GM20431 (cell line): ENCODE results near the gene PNPLA4.

Experiments used
- in situ Hi-C: fragments of 300-500 bp; cut with MseI, MboI; formaldehyde crosslinking; loops from one replicate; pipeline ENCODE4 v1.15.0; 2020; ENCODE audit warnings: low sequenced_read_pairs; ENCODE audit not compliant: unreplicated experiment

PNPLA4 gene

GRCh38 chrX:7927259-7928167, at the start of gene PNPLA4:
TSS of gene PNPLA4 (minus strand) at chrX:7927413. CDS start at chrX:7926119, 1,294 bp downstream.
- in situ Hi-C loops = no loop called here

GRCh38 chrX:7972586-7972985, 45.4 kb upstream of the PNPLA4 start:
- in situ Hi-C loops = no loop called here

- in situ Hi-C loops = no loop called here
Measured at GRCh38 chrX:7970428-7970827, 43.2 kb upstream of the PNPLA4 start.

GRCh38 chrX:7965436-7965835, 38.2 kb upstream of the PNPLA4 start:
- in situ Hi-C loops = no loop called here

GRCh38 chrX:7960246-7960645, 33.0 kb upstream of the PNPLA4 start:
- in situ Hi-C loops = no loop called here

- in situ Hi-C loops = no loop called here
Measured at GRCh38 chrX:7953446-7953845, 26.2 kb upstream of the PNPLA4 start.

GRCh38 chrX:7950865-7951264, 23.7 kb upstream of the PNPLA4 start:
- in situ Hi-C loops = no loop called here

GRCh38 chrX:7948483-7948882, 21.3 kb upstream of the PNPLA4 start:
- in situ Hi-C loops = no loop called here

- in situ Hi-C loops = no loop called here
Measured at GRCh38 chrX:7946960-7947359, 19.7 kb upstream of the PNPLA4 start.

GRCh38 chrX:7943600-7944245, 16.5 kb upstream of the PNPLA4 start:
- in situ Hi-C loops = no loop called here

GRCh38 chrX:7941390-7942042, 14.3 kb upstream of the PNPLA4 start:
- in situ Hi-C loops = no loop called here

- in situ Hi-C loops = no loop called here
Measured at GRCh38 chrX:7934026-7934425, 6.8 kb upstream of the PNPLA4 start.

- in situ Hi-C loops = no loop called here
Measured at GRCh38 chrX:7926914-7927258, 327 bp downstream of the PNPLA4 start.

GRCh38 chrX:7926501-7926900, 712 bp downstream of the PNPLA4 start:
- in situ Hi-C loops = no loop called here

- in situ Hi-C loops = no loop called here
Measured at GRCh38 chrX:7925867-7926472, 1.2 kb downstream of the PNPLA4 start.

- in situ Hi-C loops = no loop called here
Measured at GRCh38 chrX:7921750-7922149, 5.5 kb downstream of the PNPLA4 start.

- in situ Hi-C loops = no loop called here
Measured at GRCh38 chrX:7908821-7909220, 18.4 kb downstream of the PNPLA4 start.

- in situ Hi-C loops = no loop called here
Measured at GRCh38 chrX:7904562-7904961, 22.7 kb downstream of the PNPLA4 start.

GRCh38 chrX:7891928-7892327, 35.3 kb downstream of the PNPLA4 start:
- in situ Hi-C loops = no loop called here

- in situ Hi-C loops = no loop called here
Measured at GRCh38 chrX:7889680-7890079, 37.5 kb downstream of the PNPLA4 start.

GRCh38 chrX:7889135-7889534, 38.1 kb downstream of the PNPLA4 start:
- in situ Hi-C loops = no loop called here
